ENCODE data around the gene ADAMTS4. TPM values are rescaled to one million over a fixed set of nuclear protein-coding genes. Genes with fewer than 3 reads are reported as not detected.
A peak's percentile ranks its signal among the peaks of the same experiment; 100 is the strongest.

The ADAMTS4 gene
- total RNA-seq, 1 experiment from 2014 or later: 0.67 TPM

GRCh38 chr1:161174911-161175310 lies 23.9 kb downstream of the ADAMTS4 start:
- DNase-seq (ENCODE audit: low read depth): no peak

GRCh38 chr1:161173711-161174110 lies 25.1 kb downstream of the ADAMTS4 start:
- DNase-seq (ENCODE audit: low read depth): no peak

GRCh38 chr1:161172776-161173376 lies 26.0 kb downstream of the ADAMTS4 start:
- peak; percentile 56 for DNase-seq (ENCODE audit: low read depth)

- no peak for DNase-seq (ENCODE audit: low read depth)
Observed at GRCh38 chr1:161172349-161172748, 26.5 kb downstream of the ADAMTS4 start.

- no peak for DNase-seq (ENCODE audit: low read depth)
Observed at GRCh38 chr1:161171696-161172095, 27.2 kb downstream of the ADAMTS4 start.

GRCh38 chr1:161171191-161171590 lies 27.7 kb downstream of the ADAMTS4 start:
- no peak for DNase-seq (ENCODE audit: low read depth)

- DNase-seq (ENCODE audit: low read depth): no peak
Observed at GRCh38 chr1:161168906-161169305, 29.9 kb downstream of the ADAMTS4 start.

GRCh38 chr1:161166669-161167548 lies 31.9 kb downstream of the ADAMTS4 start:
- no peak for DNase-seq (ENCODE audit: low read depth)

- peak; percentile 99 for DNase-seq (ENCODE audit: low read depth)
Observed at GRCh38 chr1:161165742-161166668, 32.8 kb downstream of the ADAMTS4 start, which contains the start of gene PPOX. TSS of gene PPOX (plus strand) at chr1:161166426. CDS start at chr1:161166848, 422 bp downstream.

- no peak for DNase-seq (ENCODE audit: low read depth)
Observed at GRCh38 chr1:161164901-161165610, 33.8 kb downstream of the ADAMTS4 start.

GRCh38 chr1:161163793-161164192 lies 35.1 kb downstream of the ADAMTS4 start:
- DNase-seq (ENCODE audit: low read depth): no peak

- DNase-seq (ENCODE audit: low read depth): no peak
Observed at GRCh38 chr1:161162806-161163205, 36.0 kb downstream of the ADAMTS4 start.

- no peak for DNase-seq (ENCODE audit: low read depth)
Observed at GRCh38 chr1:161162052-161162451, 36.8 kb downstream of the ADAMTS4 start.

GRCh38 chr1:161161652-161162051 lies 37.2 kb downstream of the ADAMTS4 start:
- no peak for DNase-seq (ENCODE audit: low read depth)

GRCh38 chr1:161160671-161161145 lies 38.1 kb downstream of the ADAMTS4 start:
- no peak for DNase-seq (ENCODE audit: low read depth)

- DNase-seq (ENCODE audit: low read depth): no peak
Observed at GRCh38 chr1:161159913-161160243, 39.0 kb downstream of the ADAMTS4 start.

- DNase-seq (ENCODE audit: low read depth): peak; percentile 88
Observed at GRCh38 chr1:161159087-161159912, 39.6 kb downstream of the ADAMTS4 start, which contains the start of gene USP21. TSS of gene USP21 (plus strand) at chr1:161159500. CDS start at chr1:161160641, 1,141 bp downstream.

GRCh38 chr1:161158316-161159010 lies 40.4 kb downstream of the ADAMTS4 start:
- DNase-seq (ENCODE audit: low read depth): no peak

- DNase-seq (ENCODE audit: low read depth): no peak
Observed at GRCh38 chr1:161157867-161158266, 41.0 kb downstream of the ADAMTS4 start.

Data from M059J (cell line).